H1 (cell line): ENCODE data around the gene KLHDC4.

ENCODE experiments used
- ATF2 ChIP-seq: IDR thresholded peaks from 2 replicates; pipeline ENCODE4 v1.6.1; 2012; ENCODE audit warnings: low read length, inconsistent platforms
- CBX5 ChIP-seq: fragments of 300-800, 300-1000 bp; sonication (generic); IDR thresholded peaks from 2 replicates; pipeline ENCODE4 v1.7.1; 2016; ENCODE audit warnings: antibody characterized with exemption, low read length, low read depth
- EP300 ChIP-seq, 2 experiments: IDR thresholded peaks; 1 replicate in 1 of 2; 2 replicates in 1 of 2; pipeline ENCODE4 v1.6.1; 2011 to 2012; ENCODE audit warnings: low read depth in 2 of 2, low read length in 2 of 2, mild to moderate bottlenecking in 2 of 2, borderline replicate concordance in 1 of 2, inconsistent platforms in 1 of 2, moderate library complexity in 1 of 2
- RAD21 ChIP-seq, 2 experiments: IDR thresholded peaks in 1 of 2; conservative IDR thresholded peaks in 1 of 2; 2 replicates each; pipeline ENCODE4 v1.6.1; 2011; ENCODE audit warnings: low read depth in 2 of 2, low read length in 2 of 2, improper control_type of control experiment in 1 of 2, inconsistent platforms in 1 of 2, mild to moderate bottlenecking in 1 of 2, moderate library complexity in 1 of 2
- USF2 ChIP-seq: IDR thresholded peaks from 2 replicates; pipeline ENCODE4 v1.6.1; 2011; ENCODE audit warnings: low read length, improper control_type of control experiment
- TF ChIP-seq, protein P1 (sequence below), 3 experiments: IDR thresholded peaks; 1 replicate in 2 of 3; 2 replicates in 1 of 3; pipeline versions ENCODE4 v1.5.1 to v1.6.1; 2011; ENCODE audit warnings: low read length in 3 of 3, mild to moderate bottlenecking in 3 of 3, inconsistent platforms in 2 of 3, low read depth in 1 of 3, moderate library complexity in 1 of 3; ENCODE audit not compliant: insufficient read depth in 1 of 3; ENCODE audit errors: control extremely low read depth in 1 of 3

DNA sequence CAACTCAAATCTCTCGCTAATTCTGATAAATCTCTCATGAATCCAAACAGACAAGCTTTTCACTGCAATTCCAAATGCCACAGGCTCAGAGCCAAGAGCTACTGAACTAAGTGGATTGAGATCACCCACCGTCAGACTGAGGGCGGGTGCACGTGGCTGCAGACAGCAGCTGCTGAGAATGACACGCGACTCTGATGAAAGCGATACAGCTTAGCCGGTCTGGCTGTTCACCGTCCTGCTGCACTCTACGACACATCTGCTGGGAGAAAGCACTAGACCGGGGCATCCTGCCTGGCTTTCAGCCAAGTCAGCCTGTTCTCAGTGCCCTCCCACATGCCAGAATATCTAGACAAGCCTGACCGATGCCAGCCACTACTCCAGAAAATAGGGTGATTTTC is 42.6 kb downstream of the KLHDC4 start:
- no peak for TF ChIP-seq USF2
- TF ChIP-seq ATF2 = no peak
- TF ChIP-seq CBX5 = no peak
- TF ChIP-seq, protein P1, sequence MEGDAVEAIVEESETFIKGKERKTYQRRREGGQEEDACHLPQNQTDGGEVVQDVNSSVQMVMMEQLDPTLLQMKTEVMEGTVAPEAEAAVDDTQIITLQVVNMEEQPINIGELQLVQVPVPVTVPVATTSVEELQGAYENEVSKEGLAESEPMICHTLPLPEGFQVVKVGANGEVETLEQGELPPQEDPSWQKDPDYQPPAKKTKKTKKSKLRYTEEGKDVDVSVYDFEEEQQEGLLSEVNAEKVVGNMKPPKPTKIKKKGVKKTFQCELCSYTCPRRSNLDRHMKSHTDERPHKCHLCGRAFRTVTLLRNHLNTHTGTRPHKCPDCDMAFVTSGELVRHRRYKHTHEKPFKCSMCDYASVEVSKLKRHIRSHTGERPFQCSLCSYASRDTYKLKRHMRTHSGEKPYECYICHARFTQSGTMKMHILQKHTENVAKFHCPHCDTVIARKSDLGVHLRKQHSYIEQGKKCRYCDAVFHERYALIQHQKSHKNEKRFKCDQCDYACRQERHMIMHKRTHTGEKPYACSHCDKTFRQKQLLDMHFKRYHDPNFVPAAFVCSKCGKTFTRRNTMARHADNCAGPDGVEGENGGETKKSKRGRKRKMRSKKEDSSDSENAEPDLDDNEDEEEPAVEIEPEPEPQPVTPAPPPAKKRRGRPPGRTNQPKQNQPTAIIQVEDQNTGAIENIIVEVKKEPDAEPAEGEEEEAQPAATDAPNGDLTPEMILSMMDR (IDR thresholded peaks at IDR 0.05; ENCODE audit: control extremely low read depth in 1 of 3, insufficient read depth in 1 of 3, low read depth in 1 of 3, low read length in 3 of 3) = no peak
- TF ChIP-seq RAD21 (IDR thresholded peaks at IDR 0.05 in 1 of 2, conservative IDR thresholded peaks at IDR 0.05 in 1 of 2; ENCODE audit: low read depth in 2 of 2, low read length in 2 of 2) = no peak
- no peak for TF ChIP-seq EP300 (IDR thresholded peaks at IDR 0.05; ENCODE audit: borderline replicate concordance in 1 of 2, low read depth in 2 of 2, low read length in 2 of 2)
